HepG2 (cell line): ENCODE measurements around the gene SAMD10. TPM values are rescaled to one million over a fixed set of nuclear protein-coding genes. Genes with fewer than 3 reads are reported as not detected.
A peak's percentile ranks its signal among the peaks of the same experiment; 100 is the strongest.

Experiments used
- AHR ChIP-seq: IDR thresholded peaks from 2 replicates; pipeline ENCODE4 v1.6.1; 2018; ENCODE audit warnings: missing genetic modification reagents, missing compliant biosample characterization
- CBX2 ChIP-seq, 2 experiments: fragments of 200-600 bp in 1 of 2; sonication (generic); formaldehyde crosslinking in 1 of 2; IDR thresholded peaks; 2 replicates each; pipeline versions ENCODE4 v1.7.0 to v1.8.1; 2018 to 2022; ENCODE audit warnings: low read depth in 2 of 2, low read length in 1 of 2, mild to moderate bottlenecking in 1 of 2, missing genetic modification reagents in 1 of 2
- FOSL2 ChIP-seq: sonication (generic); formaldehyde crosslinking; IDR thresholded peaks from 2 replicates; pipeline ENCODE4 v1.4.0; 2020; ENCODE audit warnings: missing genetic modification reagents
- GATAD1 ChIP-seq: IDR thresholded peaks from 2 replicates; pipeline ENCODE4 v1.6.1; 2016; ENCODE audit warnings: missing genetic modification reagents, missing compliant biosample characterization
- HNRNPH1 ChIP-seq: fragments of 200-400 bp; formaldehyde crosslinking; optimal IDR thresholded peaks from 2 replicates; pipeline ENCODE3; 2017; ENCODE audit warnings: mild to moderate bottlenecking, low read depth, low read length
- JDP2 ChIP-seq: sonication (generic); formaldehyde crosslinking; IDR thresholded peaks from 2 replicates; pipeline ENCODE4 v1.8.1; 2022; ENCODE audit warnings: missing genetic modification reagents, borderline replicate concordance
- SRF ChIP-seq: IDR thresholded peaks from 2 replicates; pipeline ENCODE4 v1.6.1; 2011; ENCODE audit warnings: mild to moderate bottlenecking, low read depth, low read length, moderate library complexity
- SRY ChIP-seq: sonication (generic); formaldehyde crosslinking; IDR thresholded peaks from 2 replicates; pipeline ENCODE4 v1.8.0; 2022; ENCODE audit warnings: mild to moderate bottlenecking, missing genetic modification reagents
- ZFAT ChIP-seq: sonication (generic); formaldehyde crosslinking; conservative IDR thresholded peaks from 2 replicates; pipeline ENCODE4 v1.8.1; 2023; ENCODE audit warnings: missing genetic modification reagents, inconsistent platforms
- ZFP1 ChIP-seq: IDR thresholded peaks from 2 replicates; pipeline ENCODE4 v1.6.1; 2016
- ZNF225 ChIP-seq: sonication (generic); formaldehyde crosslinking; IDR thresholded peaks from 2 replicates; pipeline ENCODE4 v1.4.0; 2020; ENCODE audit warnings: mild to moderate bottlenecking, missing genetic modification reagents
- ZNF724P ChIP-seq: sonication (generic); formaldehyde crosslinking; IDR thresholded peaks from 2 replicates; pipeline ENCODE4 v1.8.0; 2022; ENCODE audit warnings: missing genetic modification reagents, borderline replicate concordance
- polyA plus RNA-seq, 8 experiments: library from polyadenylated mRNA; depleted of rRNA in 3 of 8; stranded (reverse) in 7 of 8; unstranded in 1 of 8; fragments of >200 nt; fragmentation: Illumina TruSeq in 4 of 8; extraction: Trizol in 4 of 8; gene quantifications; 2 replicates each; pipeline versions ENCODE4 v1.2.1 to v1.2.3, GENCODE V29; 2011 to 2016; ENCODE audit warnings: low read depth in 4 of 8, missing spikeins in 1 of 8, mixed read lengths in 1 of 8; ENCODE audit not compliant: insufficient read depth in 1 of 8
- total RNA-seq, 5 experiments: library from RNA; depleted of rRNA; stranded (reverse); fragments of >200 nt; fragmentation: Illumina TruSeq; extraction: Trizol; gene quantifications; 2 replicates each; pipeline ENCODE4 v1.2.3, GENCODE V29; 2016; ENCODE audit warnings: low read depth in 1 of 5
- TF ChIP-seq, protein P1 (sequence below): sonication (generic); formaldehyde crosslinking; IDR thresholded peaks from 2 replicates; pipeline ENCODE4 v1.4.0; 2020; ENCODE audit warnings: mild to moderate bottlenecking, missing genetic modification reagents
- TF ChIP-seq, protein P2 (sequence below): sonication (generic); formaldehyde crosslinking; IDR thresholded peaks from 2 replicates; pipeline ENCODE4 v1.8.0; 2022; ENCODE audit warnings: mild to moderate bottlenecking, missing genetic modification reagents, borderline replicate concordance
- TF ChIP-seq, protein P3 (sequence below): sonication (generic); formaldehyde crosslinking; IDR thresholded peaks from 2 replicates; pipeline ENCODE4 v1.5.0; 2020; ENCODE audit warnings: mild to moderate bottlenecking, missing genetic modification reagents
- TF ChIP-seq, protein P4 (sequence below): sonication (generic); formaldehyde crosslinking; IDR thresholded peaks from 2 replicates; pipeline ENCODE4 v1.8.1; 2023; ENCODE audit warnings: missing genetic modification reagents, mild to moderate bottlenecking, borderline replicate concordance

The SAMD10 gene
- total and polyA plus RNA-seq, 2 of the 13 experiments (the other 11 are each of a cell fraction or from before 2014, with no cell fraction given), result 6.1 to 11.0 TPM

DNA sequence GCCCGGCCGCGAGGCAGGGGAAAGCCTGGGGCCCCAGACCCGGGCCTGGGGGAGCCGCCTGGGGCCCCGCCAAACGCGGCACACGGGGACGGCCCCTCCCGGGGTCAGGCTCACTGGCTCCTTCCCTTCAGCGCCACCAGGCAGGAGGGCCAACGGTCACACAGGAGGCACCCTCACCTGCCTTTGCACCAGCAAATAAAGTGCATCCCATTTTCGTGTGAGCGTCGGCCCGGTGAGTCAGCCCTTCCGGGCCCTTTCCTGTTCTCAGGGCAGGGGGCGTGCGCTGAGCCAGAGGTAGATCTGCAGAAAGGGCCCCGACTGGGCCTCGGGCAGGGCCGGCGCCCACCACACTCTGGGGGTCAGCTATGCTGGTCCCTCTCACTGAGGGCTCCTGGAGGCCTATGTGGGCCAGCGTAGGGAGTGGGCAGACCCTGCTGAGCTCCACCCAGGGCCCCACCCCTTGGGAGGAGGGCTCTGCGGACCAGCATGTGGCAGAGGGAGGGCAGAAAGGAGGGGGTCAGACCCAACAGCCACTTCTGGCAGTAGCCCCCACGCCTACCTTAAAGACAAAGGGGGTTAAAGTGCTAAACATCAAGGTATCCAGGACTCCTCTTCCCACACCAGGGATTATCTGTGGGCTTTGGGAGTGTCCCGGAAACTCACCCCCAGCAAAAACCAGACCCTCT is 22.3 kb downstream of the SAMD10 start (continued):
- TF ChIP-seq, protein P1, sequence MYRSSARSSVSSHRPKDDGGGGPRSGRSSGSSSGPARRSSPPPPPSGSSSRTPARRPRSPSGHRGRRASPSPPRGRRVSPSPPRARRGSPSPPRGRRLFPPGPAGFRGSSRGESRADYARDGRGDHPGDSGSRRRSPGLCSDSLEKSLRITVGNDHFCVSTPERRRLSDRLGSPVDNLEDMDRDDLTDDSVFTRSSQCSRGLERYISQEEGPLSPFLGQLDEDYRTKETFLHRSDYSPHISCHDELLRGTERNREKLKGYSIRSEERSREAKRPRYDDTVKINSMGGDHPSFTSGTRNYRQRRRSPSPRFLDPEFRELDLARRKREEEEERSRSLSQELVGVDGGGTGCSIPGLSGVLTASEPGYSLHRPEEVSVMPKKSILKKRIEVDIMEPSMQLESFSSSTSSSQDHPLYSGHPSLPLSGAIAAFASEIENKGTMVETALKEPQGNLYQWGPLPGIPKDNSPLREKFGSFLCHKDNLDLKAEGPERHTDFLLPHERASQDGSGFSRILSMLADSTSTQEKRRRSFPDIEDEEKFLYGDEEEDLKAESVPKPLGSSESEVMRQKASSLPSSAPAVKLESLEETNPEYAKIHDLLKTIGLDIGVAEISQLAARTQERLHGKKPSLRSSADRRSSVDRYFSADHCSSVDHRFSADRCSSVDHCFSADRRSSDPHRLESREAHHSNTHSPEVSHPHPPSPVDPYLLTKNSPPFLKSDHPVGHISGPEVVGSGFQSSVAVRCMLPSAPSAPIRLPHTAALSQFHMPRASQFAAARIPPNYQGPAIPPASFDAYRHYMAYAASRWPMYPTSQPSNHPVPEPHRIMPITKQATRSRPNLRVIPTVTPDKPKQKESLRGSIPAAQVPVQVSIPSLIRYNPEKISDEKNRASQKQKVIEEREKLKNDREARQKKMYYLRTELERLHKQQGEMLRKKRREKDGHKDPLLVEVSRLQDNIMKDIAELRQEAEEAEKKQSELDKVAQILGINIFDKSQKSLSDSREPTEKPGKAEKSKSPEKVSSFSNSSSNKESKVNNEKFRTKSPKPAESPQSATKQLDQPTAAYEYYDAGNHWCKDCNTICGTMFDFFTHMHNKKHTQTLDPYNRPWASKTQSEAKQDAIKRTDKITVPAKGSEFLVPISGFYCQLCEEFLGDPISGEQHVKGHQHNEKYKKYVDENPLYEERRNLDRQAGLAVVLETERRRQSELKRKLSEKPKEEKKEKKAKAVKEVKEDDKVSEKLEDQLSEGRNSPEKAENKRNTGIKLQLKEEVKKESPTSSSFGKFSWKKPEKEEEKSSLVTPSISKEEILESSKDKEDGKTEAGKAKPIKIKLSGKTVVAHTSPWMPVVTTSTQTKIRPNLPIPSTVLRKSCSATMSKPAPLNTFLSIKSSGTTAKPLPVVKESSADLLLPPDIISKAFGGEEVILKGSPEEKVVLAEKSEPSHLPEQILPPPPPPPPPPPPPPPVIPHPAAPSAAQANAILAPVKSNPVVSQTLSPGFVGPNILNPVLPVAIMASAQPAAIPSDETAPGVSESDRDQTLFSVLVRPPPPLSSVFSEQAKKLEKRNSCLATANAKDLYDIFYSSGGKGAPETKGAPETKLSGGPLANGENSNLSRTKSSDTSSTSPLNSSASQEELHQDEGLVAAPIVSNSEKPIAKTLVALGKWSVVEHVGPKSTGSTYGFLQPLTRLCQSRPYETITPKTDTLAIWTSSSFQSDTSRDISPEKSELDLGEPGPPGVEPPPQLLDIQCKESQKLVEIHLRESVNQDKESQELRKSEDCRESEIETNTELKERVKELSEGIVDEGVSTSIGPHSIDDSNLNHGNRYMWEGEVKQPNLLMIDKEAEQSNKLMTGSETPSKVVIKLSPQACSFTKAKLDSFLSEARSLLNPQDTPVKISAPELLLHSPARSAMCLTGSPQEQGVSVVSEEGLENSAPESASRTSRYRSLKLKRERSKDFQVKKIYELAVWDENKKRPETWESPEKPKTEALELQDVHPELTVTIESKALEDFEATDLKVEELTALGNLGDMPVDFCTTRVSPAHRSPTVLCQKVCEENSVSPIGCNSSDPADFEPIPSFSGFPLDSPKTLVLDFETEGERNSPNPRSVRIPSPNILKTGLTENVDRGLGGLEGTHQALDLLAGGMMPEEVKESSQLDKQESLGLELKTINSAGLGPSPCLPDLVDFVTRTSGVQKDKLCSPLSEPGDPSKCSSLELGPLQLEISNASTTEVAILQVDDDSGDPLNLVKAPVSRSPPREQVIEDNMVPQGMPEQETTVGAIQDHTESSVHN (CRISPR knock-in tag), result no peak
- TF ChIP-seq ZNF724P (CRISPR knock-in tag) (peak; percentile 83; the same call in 1 of the 2 replicates), JDP2 (CRISPR knock-in tag) (no peak), ZFAT (no peak), FOSL2 (CRISPR knock-in tag) (peak; percentile 85), CBX2 (IDR thresholded peaks at IDR 0.05; ENCODE audit: low read depth, low read length) (no peak), CBX2 (CRISPR knock-in tag; IDR thresholded peaks at IDR 0.05; ENCODE audit: low read depth) (no peak), SRY (CRISPR knock-in tag) (0 out of 2 replicates have a peak, but pooled peaks have one; percentile 48), SRF (no peak), HNRNPH1 (peak; percentile 28), GATAD1 (CRISPR knock-in tag) (no peak; the same call in 1 of the 2 replicates), ZNF225 (CRISPR knock-in tag) (peak; percentile 87; the same call in 1 of the 2 replicates), AHR (peak; percentile 91; the same call in 1 of the 2 replicates), ZFP1 (CRISPR knock-in tag) (0 out of 2 replicates have a peak, but pooled peaks have one; percentile 35)
- TF ChIP-seq, protein P2, sequence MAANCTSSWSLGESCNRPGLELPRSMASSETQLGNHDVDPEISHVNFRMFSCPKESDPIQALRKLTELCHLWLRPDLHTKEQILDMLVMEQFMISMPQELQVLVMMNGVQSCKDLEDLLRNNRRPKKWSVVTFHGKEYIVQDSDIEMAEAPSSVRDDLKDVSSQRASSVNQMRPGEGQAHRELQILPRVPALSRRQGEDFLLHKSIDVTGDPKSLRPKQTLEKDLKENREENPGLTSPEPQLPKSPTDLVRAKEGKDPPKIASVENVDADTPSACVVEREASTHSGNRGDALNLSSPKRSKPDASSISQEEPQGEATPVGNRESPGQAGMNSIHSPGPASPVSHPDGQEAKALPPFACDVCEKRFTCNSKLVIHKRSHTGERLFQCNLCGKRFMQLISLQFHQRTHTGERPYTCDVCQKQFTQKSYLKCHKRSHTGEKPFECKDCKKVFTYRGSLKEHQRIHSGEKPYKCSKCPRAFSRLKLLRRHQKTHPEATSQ, result no peak
- TF ChIP-seq, protein P3, sequence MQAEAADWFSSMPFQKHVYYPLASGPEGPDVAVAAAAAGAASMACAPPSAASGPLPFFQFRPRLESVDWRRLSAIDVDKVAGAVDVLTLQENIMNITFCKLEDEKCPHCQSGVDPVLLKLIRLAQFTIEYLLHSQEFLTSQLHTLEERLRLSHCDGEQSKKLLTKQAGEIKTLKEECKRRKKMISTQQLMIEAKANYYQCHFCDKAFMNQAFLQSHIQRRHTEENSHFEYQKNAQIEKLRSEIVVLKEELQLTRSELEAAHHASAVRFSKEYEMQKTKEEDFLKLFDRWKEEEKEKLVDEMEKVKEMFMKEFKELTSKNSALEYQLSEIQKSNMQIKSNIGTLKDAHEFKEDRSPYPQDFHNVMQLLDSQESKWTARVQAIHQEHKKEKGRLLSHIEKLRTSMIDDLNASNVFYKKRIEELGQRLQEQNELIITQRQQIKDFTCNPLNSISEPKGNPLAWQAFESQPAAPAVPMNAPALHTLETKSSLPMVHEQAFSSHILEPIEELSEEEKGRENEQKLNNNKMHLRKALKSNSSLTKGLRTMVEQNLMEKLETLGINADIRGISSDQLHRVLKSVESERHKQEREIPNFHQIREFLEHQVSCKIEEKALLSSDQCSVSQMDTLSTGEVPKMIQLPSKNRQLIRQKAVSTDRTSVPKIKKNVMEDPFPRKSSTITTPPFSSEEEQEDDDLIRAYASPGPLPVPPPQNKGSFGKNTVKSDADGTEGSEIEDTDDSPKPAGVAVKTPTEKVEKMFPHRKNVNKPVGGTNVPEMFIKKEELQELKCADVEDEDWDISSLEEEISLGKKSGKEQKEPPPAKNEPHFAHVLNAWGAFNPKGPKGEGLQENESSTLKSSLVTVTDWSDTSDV (CRISPR knock-in tag), result peak; percentile 64; the same call in 1 of the 2 replicates
- TF ChIP-seq, protein P4, sequence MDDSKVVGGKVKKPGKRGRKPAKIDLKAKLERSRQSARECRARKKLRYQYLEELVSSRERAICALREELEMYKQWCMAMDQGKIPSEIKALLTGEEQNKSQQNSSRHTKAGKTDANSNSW, result no peak
